GM21515 (cell line): Measurements from ENCODE around the gene FGFRL1.
A peak's percentile ranks its signal among the peaks of the same experiment; 100 is the strongest.

ENCODE experiments used
- ATAC-seq: cut with Tn5 transposase; IDR thresholded peaks from one replicate; pipeline ENCODE4 v1.9.1; 2021; ENCODE audit not compliant: unreplicated experiment

The FGFRL1 gene

DNA sequence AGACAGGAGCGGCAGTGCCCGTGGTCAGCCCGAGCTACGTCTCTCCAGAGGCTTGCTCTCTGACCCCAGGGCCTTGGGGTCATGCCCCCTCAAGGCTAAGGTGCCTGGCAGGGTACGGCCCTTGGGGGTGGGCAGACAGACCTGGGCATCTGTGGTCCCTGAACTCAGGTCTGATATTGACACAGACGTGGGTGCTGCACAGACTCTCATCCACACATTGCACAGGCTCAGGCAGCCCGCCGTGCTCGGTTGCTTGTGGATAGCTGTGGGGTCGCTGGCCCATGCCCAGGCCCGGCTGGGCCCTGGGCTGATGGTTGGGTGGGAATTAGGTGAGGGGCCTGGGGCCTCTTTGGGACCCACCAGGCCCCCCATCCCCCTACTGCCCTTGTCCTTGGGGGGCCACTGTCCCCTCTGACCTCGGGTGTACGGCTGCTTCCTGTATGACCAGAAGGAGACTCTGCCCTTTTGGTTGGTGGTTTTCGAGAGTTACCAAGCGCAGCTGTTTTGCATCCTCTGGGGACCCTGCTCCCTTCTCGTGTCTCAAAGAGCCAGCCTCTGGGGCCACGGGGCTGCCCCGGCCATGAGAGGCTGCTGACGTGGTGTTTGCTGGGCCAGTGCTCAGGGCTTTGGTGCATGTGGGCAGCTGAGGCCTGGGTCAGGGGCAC, 10.1 kb downstream of the FGFRL1 start:
- ATAC-seq = peak; percentile 69

- no peak for ATAC-seq
Measured at GRCh38 chr4:1022051-1022738, 10.8 kb downstream of the FGFRL1 start.

DNA sequence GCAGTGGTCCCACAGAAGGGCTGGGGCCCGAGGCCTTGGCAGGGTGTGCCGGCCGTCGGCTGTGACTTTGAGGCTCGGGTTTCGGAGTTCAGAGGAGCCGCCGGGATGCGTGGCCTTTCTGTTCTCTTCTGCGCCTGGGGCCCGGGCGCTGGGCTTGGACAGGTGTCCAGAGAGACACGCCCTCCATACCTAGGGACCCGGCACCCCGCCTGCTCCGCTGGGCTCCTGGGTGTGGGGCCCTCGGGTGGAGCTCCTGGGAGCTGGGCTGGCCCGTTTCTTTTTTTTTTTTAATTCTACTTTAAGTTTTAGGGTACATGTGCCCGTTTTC, 11.3 kb downstream of the FGFRL1 start:
- ATAC-seq = no peak

- no peak for ATAC-seq
Measured at GRCh38 chr4:1023075-1023640, 11.7 kb downstream of the FGFRL1 start.

GRCh38 chr4:1023895-1024740, 12.7 kb downstream of the FGFRL1 start:
- ATAC-seq = no peak

GRCh38 chr4:1024882-1025545, 13.6 kb downstream of the FGFRL1 start:
- ATAC-seq = no peak

GRCh38 chr4:1026115-1026514, 14.7 kb downstream of the FGFRL1 start:
- peak; percentile 58 for ATAC-seq

DNA sequence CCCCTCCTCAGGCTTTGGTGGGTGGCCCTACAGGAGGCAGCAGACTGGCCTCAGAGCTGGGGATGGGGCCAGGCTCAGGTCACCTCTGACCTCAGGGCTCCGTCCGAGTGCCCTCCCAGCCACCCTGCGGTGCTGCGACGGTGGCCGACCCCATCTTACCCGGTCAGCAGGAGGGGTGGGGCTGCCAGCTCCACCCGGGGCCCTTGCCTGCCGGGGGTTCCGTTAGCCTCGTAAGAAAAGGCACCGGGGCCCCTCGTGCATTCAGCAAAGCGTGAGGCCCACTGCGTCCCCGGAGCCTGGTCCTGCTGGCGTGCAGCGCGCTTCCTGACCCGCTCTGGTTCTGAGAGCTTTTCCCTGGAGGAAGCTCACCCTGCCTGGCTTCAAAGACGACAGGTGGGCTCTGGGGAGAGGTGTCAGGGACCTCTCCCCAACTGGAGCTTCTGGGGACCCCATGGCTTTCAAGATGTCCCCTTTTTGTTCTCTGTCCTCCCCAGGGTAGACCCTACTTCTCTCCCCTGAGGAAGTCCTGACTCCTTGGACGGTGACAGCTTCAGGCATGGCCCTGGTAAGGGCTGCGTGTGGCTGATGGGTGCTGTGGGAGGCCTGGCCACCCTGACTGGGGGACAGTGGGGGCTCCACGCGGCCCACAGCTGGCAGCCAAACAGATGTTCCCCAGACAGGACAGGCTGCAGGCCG, 15.9 kb downstream of the FGFRL1 start:
- ATAC-seq = no peak

GRCh38 chr4:1027915-1028238, 16.5 kb downstream of the FGFRL1 start:
- ATAC-seq = no peak

DNA sequence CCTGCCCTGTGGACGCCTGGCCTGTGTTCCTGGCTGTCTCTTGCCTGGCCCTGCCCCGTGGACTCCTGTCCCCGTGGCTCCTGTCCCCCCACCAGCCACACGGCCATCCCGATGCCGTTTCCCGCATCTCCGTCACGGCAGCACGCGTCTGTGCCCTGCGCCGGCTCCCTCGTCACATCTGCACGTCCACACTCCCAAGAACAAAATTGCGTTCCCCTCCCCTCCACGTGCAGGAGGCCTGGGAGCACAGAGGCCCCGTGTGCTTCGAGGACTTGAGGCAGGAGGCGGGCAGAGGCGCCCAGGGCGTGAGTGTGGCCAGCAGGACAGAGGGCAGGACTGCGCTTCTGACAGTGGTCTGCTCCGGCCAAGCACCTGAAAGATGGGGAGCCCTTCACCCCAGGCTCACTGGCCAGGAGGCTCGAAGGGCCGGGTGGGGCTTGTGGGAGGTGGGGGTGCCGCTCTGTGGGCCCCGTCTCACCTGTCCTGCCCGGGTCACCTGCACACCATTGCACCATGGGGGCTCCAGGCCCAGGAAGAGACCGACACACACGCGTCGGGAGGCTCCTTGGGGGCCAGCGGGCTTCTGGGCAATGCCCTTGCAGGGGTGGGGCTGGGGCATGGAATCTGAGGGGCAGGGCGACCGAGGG, 17.3 kb downstream of the FGFRL1 start:
- ATAC-seq = no peak

- ATAC-seq = no peak
Measured at GRCh38 chr4:1029529-1029928, 18.1 kb downstream of the FGFRL1 start.

DNA sequence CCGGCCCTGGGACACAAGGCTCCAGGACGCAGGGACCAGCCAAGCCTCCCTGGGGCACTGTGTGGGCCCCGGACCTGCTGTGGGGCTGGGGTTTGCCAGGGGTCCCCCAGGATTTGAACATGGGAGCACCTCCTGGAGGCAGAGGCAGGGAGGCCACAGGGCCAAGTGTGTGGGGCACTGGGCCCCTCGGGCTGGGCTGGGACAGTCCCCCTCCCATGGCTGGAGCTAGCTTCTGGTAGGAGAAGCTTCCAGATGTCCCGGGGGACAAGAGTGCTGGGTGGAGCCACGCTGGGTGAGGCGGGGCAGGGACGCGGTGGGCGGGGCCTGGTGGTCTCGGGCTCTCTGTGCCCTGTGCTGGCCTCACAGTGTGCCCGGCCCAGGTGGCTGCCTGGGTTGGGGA, 18.6 kb downstream of the FGFRL1 start:
- ATAC-seq = no peak

- no peak for ATAC-seq
Measured at GRCh38 chr4:1030559-1030958, 19.1 kb downstream of the FGFRL1 start.

- ATAC-seq = no peak
Measured at GRCh38 chr4:1031346-1031745, 19.9 kb downstream of the FGFRL1 start.

DNA sequence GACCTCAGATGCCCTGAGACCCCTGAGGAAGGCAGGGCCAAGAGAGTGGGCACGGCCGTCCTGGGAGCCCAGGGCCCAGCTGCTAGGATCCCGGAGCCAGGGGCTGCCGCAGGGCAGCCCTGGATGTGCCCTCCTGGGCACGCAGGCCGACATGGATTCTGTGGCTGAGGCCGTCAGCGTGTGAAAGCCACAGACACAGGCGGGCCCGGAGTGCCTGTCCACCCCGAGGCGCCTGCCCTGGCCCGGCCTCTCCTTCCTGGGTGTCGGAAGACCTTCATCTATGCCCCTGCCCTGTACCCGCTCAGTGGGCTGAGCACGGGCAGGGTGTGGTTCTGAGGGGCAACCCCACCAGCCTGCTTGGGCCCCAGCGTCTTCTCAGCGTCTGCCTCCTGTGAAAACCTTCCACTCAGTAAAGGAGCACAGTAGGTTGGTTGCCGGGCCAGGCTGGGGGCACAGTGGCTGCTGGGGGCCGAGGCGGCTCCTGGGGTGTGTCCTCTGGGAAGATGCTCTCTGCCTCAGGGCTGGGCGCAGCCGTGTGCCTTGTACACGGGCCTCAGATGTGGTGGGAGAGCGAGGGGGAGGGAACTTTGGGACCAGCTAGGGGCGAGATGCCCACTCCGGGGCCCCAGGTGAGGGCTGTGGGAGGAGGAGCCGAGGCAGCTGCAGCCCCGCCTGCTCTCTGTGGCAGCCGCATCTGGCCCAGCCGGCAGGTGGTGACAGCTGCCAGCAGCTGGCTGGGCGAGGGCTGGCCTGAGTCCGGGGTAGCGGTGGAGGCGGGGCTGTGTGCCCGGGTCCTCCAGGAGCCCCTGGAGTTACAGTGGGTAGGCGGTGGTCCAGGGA, 20.8 kb downstream of the FGFRL1 start:
- no peak for ATAC-seq

DNA sequence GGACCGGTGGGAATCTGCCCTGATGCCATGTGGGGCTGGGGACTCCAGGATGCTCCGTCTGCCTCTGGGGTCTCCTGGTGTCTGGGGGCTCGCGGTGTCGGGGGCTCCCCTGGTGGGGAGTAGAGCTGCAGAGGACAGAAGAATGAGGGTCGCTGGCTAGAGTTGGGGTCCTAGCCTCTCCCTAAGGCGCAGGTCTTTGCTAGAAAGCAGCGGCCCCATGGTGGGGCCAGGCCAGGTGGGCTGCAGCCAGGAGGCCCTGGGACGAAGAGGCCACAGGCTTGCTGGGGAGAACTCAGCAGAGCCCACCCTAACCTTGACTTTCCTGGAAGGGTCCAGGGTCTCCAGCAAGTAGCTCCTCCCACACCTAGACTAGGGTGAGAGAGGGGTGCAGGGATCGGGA, 21.4 kb downstream of the FGFRL1 start:
- ATAC-seq = no peak

- ATAC-seq = no peak
Measured at GRCh38 chr4:1033840-1034551, 22.6 kb downstream of the FGFRL1 start.

GRCh38 chr4:1035510-1035909, 24.1 kb downstream of the FGFRL1 start:
- ATAC-seq = no peak

GRCh38 chr4:1036095-1036494, 24.7 kb downstream of the FGFRL1 start:
- no peak for ATAC-seq
